Stimulated activated naive CD8-positive, alpha-beta T cell treated with anti-CD3 and anti-CD28 coated beads, Interleukin-15, amount 100 ng/mL, for 72 hours (primary cell): ENCODE results near the gene ZNF155.

Source experiments
- ATAC-seq: fragments of 150-1000 bp; cut with Tn5 transposase; 2 replicates; pipeline ENCODE4 v1.10.0; 2021; ENCODE audit warnings: mild to moderate bottlenecking, moderate library complexity
- DNase-seq, 2 donors: peaks; one replicate each; pipeline ENCODE4 v3.0.0; 2021 to 2022
- H3K27ac Mint-ChIP-seq, 2 donors: one replicate each; pipeline ENCODE4 v1.8.0; 2022; ENCODE audit warnings: mild to moderate bottlenecking in 2 of 2, mixed read lengths in 2 of 2, moderate library complexity in 2 of 2
- H3K27me3 Mint-ChIP-seq: one replicate; pipeline ENCODE4 v1.8.0; 2022; ENCODE audit warnings: mixed read lengths
- H3K4me1 Mint-ChIP-seq: one replicate; pipeline ENCODE4 v1.8.0; 2022; ENCODE audit warnings: mild to moderate bottlenecking, mixed read lengths
- H3K4me3 Mint-ChIP-seq, 2 donors: one replicate each; pipeline ENCODE4 v1.8.0; 2022; ENCODE audit warnings: mild to moderate bottlenecking in 2 of 2, mixed read lengths in 2 of 2, moderate library complexity in 1 of 2
- H3K9me3 Mint-ChIP-seq, 2 donors: one replicate each; pipeline ENCODE4 v1.8.0; 2022; ENCODE audit warnings: mixed read lengths in 2 of 2

The ZNF155 gene

DNA sequence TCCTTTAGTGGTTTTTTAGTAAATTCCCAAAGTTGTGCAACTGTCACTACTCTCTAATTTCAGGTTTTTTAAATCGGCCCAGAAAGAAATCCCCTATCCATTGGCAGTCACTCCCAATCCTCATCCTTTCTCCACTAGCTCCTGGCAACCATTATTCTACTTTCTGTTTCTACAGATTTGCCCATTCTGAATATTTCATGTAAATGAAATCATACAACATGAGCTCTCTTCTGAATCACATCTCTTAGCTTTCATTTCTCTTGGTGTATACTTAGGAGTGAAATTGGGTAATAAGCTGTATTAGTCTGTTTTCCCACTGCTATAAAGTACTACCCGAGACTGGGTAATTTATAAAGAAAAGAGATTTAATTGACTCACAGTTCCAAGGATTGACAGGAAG, 58.2 kb downstream of the ZNF155 start:
- H3K27me3 Mint-ChIP-seq, result no peaks in the 10 kb centered on the region

More for the DNA sequence above, 58.2 kb downstream of the ZNF155 start:
- DNase-seq (no peak), ATAC-seq (no peak)
- Mint-ChIP-seq H3K27ac (no peak overlapping the region), H3K9me3 (peaks cover 32 to 36% of the 10 kb centered on the region in 2 donors), H3K4me1 (no peaks in the 10 kb centered on the region), H3K4me3 (no peak overlapping the region)
